Dermis blood vessel endothelial cell (primary cell): ENCODE measurements around the gene UMODL1. TPM values are rescaled to one million over a fixed set of nuclear protein-coding genes. Genes with fewer than 3 reads are reported as not detected.

ENCODE experiments used
- DNase-seq: peaks from one replicate; pipeline ENCODE4 v3.0.0; 2010
- total RNA-seq: library from RNA; depleted of rRNA; stranded (reverse); fragments of >200 nt; gene quantifications from 2 replicates; pipeline ENCODE4 v1.2.3, GENCODE V29; 2014

Gene UMODL1
- total RNA-seq, result not detected in 2 replicates

DNA sequence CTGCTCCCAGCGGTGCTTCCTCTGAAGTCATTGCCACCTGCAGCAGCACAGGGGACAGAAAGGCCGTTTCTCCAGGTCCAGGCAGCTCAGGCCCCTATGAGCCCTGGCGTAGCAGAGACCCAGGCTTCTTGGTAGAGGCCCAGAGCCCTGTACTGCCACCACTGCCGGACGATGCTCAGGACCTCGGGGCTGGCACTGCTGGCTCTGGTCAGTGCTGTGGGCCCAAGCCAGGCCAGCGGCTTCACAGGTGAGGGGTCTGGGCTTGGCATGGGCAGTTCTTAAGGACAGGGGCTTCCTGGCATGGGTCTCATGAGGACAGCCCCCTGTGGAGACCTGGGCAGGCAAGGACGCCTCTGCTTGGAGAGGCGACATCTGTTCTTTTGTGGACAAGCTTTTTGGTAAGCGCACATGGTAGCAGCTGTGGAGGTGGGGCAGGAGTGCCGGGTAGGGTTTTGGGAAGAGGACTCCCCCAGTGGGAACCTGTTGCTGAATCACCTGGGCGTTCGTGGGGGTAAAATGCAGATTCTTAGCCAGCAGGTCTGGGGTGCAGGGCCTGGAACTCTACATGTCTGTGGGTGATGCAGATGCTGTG, at the start of gene UMODL1:
Gene UMODL1 (plus strand): TSS at position 172 of the 592 bp plus-strand sequence. CDS start 0 bp downstream, at position 172.
- no peak for DNase-seq

DNA sequence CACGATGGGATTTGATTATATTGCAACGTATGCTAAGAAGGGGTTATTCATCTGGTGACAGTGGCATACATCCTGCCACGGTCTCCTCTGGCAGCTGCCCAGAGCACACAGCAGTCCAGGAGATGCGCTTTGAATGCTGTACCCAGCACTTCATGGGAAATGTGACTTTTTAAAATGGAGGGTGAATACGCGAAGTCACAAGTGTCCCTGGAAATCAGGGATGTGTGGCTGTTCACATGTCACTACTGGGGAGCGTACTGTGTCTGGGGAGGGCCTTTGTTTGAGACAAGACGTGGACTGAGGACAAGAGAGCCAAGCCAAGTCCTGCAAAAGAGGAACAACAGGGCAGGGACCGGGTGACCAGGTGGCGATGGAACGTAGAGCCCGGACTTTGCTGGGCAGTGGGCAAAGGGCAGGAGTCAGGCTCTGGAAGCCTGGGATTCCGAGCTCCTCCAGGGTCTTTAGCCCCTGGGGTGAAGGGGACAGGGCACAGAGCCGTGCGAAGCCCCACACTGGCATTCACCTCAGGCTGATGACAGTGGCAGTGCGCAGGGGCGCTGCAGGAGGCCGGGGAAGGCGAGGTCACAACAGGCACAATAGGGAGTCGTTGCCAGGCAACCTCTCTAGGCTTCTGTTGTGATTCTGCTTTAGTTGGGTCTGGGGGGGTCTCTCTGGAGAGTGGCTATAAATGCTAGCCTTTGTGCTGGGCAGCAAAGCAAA, 49.6 kb upstream of the UMODL1 start:
- DNase-seq, result no peak

GRCh38 chr21:42022091-42022430, 49.1 kb upstream of the UMODL1 start:
- DNase-seq, result no peak

DNA sequence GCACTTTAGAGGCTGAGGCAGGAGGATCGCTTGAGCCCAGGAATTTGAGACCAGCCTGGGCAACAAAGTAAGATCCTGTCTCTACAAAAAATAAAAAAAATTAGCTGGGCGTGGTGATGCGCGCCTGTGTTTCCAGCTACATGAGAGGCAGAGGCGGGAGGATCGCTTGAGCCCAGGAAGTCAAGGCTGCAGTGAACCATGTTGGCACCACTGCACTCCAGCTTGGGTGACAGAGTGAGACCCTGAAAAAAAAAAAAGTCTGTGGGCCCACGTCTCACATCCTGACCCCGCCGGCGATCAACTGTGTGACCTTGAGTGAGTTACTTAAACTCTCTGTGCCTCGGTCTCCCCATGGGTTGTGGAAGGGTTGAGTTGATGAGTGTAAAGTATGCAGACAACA, 48.2 kb upstream of the UMODL1 start:
- no peak for DNase-seq

DNA sequence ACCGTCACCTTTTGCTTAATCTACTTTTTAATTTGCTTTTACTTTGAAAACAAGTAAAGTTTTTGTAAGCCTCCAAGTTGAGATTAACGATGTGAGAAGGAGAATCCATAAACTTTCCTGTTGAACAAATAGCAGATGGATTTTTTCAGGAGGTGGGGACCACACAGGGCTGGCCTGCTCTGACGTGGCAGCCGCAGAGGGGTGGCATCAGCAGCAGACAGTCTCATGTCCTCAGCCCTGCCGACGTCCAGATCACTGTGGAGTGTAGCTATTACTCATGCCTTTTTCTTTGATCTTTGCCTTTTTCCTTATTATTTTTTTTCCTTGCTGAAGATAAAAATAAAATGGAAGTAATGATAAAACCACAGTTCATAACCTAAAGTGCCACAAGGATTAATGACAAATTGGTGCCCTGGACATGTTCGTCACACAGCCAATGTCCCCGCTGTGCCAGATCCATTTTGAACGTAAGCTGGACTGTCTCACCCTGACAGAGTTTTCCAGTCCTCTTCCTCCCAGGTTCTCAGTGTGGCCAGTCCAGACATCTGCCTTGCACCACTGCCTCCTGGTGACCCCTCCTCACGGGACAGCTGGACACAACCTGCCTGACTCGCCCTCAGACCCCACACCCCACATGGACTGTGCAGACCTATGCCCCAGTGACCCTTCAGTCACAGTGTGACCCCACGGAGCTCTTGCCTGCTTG, 45.6 kb upstream of the UMODL1 start:
- no peak for DNase-seq

- no peak for DNase-seq
These were observed 45.1 kb upstream of the UMODL1 start for GRCh38 chr21:42026082-42026435.

DNA sequence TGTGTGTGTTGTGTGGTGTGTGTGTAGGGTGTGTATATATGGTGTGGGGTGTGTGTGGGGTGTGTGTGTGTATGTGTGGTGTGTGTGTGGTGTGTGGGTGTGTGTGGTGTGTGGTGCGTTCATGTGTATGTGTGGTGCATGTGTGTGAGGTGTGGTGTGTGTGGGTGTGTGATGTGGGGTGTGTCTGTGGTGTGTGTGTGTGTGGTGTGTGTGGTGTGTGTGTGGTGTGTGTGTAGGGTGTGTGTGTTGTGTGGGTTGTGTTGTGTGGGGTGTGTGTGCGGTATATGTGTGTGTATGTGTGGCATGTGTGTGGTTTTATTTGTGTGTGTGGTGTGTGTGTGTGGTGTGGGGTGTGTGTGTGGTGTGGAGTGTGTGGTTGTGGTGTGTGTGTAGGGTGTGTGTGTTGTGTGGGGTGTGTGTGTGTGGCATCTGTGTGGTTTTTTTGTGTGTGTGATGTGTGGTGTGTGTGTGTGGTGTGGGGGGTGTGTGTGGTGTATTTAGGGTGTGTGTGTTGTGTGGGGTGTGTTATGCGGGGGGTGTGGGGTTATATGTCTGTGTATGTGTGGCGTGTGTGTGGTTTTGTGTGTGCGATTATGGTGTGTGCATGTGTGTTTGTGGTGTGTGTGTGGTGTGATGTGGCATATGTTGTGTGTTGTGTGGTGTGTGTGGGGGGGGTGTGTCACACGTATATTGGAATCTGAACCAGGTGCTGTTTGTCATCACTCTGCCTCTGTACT, 43.9 kb upstream of the UMODL1 start:
- no peak for DNase-seq

DNA sequence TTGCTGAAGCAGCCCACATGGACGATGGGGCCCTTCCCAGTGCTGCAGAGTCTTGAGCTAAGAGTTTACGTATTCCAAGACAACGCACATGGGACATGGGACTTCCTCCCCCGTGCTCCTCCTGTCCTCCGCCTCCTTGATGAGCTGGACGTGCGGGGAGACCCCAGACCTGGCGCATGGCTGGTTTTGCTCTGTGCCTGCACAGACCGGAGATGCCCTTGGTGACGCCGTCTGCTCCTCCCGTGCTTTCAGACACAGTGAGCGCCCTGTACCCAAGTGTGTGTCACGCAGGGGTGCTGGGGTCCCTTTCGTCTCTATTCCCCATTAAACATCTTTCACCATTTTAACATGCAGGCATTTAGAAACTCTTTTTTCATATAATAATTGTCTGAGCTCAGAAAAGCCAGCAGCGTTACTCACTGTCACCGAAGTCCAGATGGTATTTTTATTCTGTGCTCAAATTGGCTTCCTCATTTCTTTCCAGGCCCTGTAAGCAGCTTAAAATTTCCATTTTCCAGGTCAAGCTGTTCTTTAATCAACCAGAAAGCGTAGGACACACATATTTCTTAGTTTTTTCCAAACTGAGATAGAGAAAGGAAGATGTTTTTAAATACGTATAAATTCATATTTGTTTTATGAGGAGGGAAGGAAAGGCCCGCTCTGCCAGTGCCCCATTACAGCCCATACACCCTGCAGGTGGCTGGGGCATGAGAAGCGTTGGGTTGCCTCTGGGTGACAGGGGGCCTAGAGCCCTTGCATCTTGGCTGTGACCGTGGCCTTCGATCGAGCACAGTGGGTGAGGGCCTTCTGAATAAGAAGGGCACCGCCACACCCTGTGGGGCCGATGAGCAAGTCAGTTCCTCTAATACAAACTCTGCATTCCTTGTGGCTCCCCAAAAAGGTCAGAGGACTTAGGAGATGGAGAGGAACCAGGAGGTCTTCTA, 43.0 kb upstream of the UMODL1 start:
- no peak for DNase-seq

- no peak for DNase-seq
These were observed 42.2 kb upstream of the UMODL1 start for GRCh38 chr21:42028766-42029425.

DNA sequence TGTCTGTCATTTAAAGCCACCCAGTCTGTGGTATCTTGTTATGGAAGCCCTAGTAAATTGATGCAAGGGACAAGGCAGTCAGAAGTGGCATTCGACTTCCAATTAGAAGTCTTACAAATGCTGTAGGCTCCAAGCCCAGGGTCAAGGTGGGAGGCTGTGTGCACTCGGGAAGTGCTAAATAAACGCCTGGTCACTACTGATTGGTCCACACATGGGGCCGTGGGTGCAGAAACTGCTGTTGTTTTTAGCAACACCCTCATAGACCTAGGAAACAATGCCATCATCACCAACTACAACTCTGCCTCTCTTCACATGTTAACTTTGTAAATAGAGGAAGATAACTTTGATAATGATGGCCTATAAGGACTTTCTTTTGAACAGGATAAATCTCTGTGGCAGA, 40.8 kb upstream of the UMODL1 start:
- no peak for DNase-seq

DNA sequence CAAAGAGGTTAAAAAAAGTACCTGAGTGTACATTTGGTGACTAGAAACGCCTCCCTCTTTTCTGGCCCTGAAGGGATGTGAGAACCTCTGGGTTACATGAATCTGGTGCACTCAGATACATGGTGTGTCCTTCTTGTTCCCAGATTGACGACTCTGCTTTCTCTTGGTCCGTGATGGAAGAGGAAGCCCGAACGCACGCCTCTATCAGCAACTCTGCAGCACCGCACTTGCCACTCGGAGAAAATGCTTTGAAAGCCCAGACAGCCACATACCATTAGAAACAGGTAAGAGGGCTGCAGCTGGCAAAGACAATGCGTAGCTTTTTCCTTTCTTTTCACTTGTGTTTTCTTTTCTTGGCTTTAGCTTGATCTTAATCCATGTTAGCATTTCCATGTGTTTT, 39.9 kb upstream of the UMODL1 start:
- DNase-seq, result no peak

DNA sequence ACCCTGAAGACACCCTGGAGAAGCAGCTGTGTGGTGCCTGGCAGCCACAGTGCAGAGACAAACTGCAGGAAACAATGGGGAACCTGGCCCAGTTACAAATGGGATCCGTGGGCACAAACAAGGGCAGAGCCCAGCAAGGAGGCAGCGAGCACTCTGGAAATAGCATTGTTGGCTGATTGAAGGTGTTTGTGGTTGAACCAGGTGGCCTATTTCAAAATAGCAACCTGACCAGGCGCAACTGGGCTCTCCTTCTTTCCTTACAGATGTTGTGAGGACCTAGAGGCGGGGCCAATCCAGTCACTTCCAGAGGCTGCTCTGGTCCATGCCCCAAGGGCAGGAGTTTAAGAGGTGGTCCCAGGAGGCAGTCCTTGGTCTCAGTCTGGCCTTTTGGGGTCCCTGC, 39.3 kb upstream of the UMODL1 start:
- no peak for DNase-seq

DNA sequence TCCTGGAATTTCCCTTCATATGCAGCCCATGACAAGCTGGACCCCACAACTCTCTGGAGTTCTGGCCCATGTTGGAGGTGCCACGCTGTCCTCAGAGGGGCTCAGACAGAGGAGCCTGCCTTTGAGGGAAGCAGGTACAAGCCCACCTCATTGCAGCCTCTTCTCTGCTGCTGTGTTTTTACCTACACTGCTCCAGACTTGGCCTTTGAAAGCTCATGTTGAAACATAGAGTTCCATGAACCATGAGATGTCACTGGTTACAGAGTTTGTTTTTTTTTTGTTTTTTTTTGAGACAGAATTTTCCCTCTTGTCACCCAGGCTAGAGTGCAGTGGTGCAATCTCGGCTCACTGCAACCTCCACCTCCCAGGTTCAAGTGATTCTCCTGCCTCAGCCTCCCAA, 38.9 kb upstream of the UMODL1 start:
- no peak for DNase-seq

GRCh38 chr21:42032968-42033367, 38.1 kb upstream of the UMODL1 start:
- no peak for DNase-seq

DNA sequence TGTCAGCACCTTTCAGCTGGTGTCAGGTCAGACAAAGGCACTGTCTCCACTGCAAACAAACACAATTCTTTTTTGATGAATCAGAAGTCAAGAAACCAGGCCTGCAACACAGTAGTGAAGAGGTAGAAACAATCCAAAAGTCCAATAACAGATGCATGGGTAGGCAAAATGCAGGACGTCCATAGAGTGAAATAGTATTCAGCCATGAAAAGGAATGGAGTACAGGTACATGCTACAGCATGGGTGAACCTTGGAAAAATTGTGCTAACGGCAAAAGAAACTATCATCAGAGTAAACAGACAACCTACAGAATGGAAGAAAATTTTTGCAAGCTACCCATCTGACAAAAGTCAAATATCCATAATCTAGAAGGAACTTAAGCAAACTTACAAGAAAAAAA, 34.8 kb upstream of the UMODL1 start:
- DNase-seq, result no peak

- no peak for DNase-seq
These were observed 33.6 kb upstream of the UMODL1 start for GRCh38 chr21:42037516-42037915.

DNA sequence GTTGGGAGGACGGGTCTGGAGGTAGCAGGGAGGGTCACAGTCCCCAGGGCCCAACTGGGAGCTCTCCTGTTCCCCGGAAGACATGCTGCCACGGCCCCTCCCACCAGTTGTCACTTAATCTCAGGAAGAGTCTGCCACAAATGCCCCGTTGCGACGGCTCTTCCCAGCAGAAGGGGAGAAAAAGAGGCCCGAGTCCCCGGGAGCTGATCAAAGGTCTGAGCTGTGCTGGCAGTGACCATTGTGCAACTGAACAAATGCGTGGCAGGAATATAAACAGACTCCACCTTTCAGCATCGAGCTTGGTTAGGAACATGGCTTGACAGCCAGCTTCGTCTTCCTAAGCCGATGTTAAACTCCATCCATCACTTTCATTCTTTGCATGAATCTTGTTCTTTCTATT, 33.2 kb upstream of the UMODL1 start:
- DNase-seq, result no peak

- no peak for DNase-seq
These were observed 32.7 kb upstream of the UMODL1 start for GRCh38 chr21:42038393-42038792.

- no peak for DNase-seq
These were observed 32.2 kb upstream of the UMODL1 start for GRCh38 chr21:42038826-42039425.

DNA sequence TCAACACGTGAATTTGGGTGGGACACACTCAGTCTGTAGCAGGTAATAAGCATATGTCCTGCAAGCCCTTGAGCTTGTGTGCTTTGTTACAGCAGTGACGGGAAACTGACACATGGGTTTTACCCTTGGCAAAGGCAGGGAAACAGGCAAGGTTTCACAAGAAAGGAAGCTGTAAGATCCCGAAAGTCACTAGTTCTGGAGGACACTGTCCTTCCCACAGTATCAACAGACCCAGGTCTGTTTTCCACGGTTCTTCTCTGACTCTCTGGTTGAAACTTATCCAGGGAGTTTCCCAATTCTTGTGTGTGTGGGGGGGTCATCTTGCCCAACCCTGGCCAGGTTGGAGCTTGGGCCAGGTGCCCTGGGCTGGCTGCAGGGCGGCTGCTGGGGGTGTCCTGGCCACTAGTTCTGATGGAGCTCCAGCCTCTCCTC, 31.6 kb upstream of the UMODL1 start:
- no peak for DNase-seq

GRCh38 chr21:42039911-42040351, 31.2 kb upstream of the UMODL1 start:
- no peak for DNase-seq
